HG02759 (cell line): ENCODE data around the gene SPTLC3.
A peak's percentile ranks its signal among the peaks of the same experiment; 100 is the strongest.

Experiments
- ATAC-seq: cut with Tn5 transposase; IDR thresholded peaks from one replicate; pipeline ENCODE4 v1.9.1; 2021; ENCODE audit warnings: mild to moderate bottlenecking, moderate library complexity; ENCODE audit not compliant: unreplicated experiment

The SPTLC3 gene

GRCh38 chr20:13089950-13090469, 81.2 kb downstream of the SPTLC3 start:
- no peak for ATAC-seq

- no peak for ATAC-seq
Observed at GRCh38 chr20:13092111-13092510, 83.3 kb downstream of the SPTLC3 start.

DNA sequence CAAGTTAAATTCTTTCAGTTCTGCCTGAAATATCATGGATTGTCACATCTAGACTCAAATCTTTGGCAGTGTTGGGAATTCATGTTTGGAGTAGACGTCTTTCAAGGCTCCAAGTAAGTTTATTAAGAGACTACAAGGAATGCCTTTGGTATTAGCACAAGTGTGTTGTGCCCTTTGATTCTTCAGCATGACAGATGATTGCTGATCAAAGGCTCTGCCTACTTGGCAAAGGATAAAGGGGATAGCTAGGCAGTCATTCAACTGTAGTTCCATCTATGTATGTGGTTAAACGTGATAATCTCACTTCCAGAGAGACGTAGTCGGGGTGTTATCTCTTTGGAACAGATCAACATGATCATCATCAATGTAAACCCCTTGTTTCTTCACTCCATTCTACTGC, 86.2 kb downstream of the SPTLC3 start:
- ATAC-seq, result no peak

GRCh38 chr20:13098720-13099355, 90.1 kb downstream of the SPTLC3 start:
- ATAC-seq, result no peak

DNA sequence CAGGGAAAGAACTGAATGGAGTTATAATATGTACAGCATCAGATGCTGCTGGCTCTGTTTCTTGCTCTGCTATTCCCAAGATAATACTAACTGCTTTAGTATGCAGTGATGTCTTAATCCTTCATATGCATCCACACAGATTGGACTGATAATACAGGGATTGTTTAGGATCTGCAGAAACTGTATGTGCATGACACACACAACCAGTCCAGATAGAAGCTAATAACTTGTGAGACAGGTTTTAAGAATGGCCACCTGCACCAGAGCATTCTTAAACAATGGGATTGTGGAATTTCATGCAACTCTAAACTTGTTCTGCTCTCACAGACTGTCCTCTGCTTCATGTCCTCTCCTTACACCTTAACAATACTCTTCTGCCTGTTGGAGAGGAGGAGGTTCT, 90.9 kb downstream of the SPTLC3 start:
- ATAC-seq, result no peak

DNA sequence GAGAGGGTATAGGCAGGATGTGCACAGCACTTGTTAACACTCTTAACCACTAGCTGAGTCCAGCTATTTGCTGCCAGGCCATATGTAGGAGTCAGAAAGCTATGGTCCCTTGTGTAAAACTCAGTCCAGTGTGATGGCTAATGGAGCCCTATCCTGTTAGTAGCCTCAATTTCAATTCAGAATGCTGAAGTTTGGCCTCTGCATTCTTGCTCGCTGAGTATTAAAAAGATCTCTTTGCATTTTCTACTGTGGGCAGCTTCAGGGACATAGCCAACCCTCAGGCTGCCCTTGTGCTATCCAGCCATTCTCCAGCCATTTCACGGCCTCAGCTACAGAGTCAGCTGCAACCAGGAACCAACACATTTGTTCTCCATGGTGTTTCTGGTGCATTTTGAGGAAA, 92.5 kb downstream of the SPTLC3 start:
- ATAC-seq, result no peak

- no peak for ATAC-seq
Observed at GRCh38 chr20:13101706-13102105, 92.9 kb downstream of the SPTLC3 start.

GRCh38 chr20:13102237-13102636, 93.5 kb downstream of the SPTLC3 start:
- ATAC-seq, result no peak

DNA sequence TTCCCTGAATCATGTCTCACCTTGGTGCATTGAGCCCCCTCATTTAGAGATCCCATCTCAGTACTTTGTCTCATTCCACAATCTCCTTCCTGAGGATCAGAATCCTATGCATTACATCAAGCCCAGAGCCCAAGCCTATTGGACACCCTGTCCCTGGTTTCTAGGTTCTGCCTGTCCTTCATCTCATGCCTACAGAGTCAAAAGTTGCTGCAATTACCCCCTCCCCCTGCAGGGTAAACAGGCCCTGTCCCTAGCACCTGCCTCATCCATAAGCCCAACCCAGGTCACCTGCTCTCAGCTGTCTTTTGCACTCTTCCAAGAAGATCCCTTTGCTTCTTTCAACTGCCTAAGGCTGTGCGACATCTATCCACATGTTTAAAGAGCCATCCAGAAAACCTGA, 93.9 kb downstream of the SPTLC3 start:
- ATAC-seq, result no peak

GRCh38 chr20:13105039-13105438, 96.3 kb downstream of the SPTLC3 start:
- no peak for ATAC-seq

GRCh38 chr20:13105864-13106457, 97.2 kb downstream of the SPTLC3 start:
- no peak for ATAC-seq

DNA sequence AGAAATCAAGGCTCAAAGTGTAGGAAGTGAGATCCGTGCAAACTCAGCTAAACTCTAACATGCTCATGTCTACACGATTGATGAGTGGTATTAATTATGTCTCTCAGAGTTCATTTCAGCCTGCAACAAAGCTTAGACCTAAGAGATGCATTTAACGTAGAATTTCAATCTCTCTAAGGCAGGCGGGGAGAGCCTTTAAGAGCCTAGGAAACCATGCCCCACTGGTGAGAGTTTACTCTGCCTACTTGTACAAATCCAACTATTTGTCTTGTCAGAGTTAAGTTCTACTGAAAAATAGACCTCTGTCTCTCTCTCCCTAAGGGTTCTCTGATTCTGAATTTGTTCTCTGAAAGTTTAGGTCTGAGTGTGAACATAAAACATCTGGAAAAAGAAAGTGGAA, 100.9 kb downstream of the SPTLC3 start:
- ATAC-seq, result no peak

- no peak for ATAC-seq
Observed at GRCh38 chr20:13110796-13111195, 102.0 kb downstream of the SPTLC3 start.

DNA sequence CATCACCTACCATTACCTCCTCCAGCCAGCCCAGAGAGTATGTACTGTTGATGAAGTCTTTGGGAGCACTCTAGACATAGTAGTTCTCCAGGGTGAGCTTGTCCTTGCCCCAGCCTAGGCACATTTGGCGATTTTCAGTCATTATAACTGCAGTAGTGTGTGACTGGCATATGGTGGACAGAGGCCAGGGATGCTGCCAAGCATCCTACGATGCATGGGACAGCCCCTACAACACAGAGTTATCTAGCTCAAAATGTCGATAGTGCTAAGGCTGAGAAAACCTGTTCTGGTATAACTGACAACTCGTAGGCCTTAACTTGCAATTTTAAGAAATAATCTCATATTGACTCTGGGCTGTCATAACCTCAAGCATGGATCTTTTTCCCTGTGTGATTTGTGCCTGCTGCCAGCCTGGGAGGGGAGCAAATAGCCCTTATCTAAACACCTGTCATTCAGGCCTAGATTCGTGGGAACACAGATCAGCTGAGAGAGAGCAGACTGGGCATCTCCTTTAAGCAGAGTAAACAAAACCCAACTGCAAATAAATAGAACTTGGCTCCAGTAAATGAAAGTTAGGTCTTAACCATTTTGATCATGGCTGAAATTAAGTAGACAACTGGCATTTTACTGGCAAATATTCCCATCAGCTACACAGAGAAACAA, 102.6 kb downstream of the SPTLC3 start:
- no peak for ATAC-seq

DNA sequence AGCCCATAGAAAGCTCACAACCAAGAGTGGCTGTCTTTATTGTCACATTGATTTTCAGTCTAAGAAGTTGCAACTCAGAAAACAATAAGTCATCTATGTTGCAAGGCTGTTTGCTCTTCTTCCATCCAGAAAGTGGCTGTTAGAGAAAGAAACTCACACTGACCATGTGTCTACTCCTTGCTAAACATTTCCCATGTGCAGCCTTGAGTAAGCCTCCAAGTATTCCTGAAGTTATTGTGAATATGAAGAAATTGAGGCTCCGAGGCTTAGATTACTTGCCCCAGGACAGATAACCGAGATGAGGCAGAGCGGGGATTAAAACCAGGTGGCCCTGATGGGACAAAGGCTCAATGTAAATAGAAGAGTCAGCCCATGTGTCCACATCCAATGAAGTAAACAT, 105.0 kb downstream of the SPTLC3 start:
- ATAC-seq, result no peak

- no peak for ATAC-seq
Observed at GRCh38 chr20:13117200-13117599, 108.4 kb downstream of the SPTLC3 start.

DNA sequence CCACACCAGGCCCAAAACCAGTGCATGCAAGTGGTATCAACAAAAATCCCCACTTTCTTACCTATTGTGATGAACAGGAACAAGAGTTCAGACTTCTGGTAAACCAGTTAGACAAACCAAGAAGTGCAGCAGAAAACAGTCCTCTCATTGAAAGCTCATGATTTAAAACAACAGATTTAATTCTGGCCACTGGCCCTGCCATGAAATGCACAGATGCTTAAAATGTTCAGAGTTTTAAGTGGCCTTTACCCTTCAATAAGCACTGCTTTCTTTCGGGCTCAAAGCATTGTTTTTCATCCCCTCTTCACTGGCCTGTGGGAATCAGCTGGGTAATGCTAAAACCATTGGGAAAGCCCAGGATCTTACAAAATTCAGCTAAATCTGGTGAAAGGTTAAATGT, 109.9 kb downstream of the SPTLC3 start:
- ATAC-seq, result no peak

DNA sequence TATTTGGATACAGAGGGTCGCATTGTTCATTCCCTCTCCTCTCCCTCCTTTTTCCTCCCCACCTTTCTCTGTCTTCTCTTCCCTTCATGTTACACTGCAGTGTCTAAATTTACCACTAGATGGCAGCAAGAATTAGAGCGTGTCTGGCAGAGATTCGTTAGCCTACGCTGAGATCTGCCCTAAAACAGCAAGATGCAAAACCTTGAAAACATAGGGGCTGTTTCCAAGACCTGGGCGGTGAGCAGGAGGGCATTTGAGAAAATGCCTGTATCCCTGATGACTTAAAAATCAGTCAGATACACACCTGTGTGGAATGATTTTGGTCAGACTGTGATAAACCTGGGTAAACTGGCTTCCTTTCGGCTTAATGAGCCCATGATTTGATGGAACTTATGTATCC, 110.8 kb downstream of the SPTLC3 start:
- peak; percentile 56 for ATAC-seq

DNA sequence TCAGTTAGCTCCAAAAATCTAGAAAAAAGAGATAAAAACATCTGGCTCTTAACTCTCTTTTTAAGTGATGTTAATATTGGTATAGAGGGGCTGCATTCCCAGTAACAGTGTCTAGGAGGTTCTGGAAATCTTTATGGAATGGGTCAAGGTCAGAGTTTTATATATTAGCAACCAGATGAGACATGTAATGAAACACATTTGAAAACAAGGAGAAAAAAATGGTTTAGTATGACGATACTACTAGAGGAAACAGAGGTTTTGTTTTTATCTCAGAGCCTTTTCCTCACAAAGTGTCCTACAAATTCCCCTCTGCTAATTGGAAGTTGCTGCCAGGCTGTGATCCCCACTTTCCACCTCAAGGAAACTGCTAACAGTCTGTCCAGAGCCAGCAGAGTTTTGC, 111.7 kb downstream of the SPTLC3 start:
- ATAC-seq, result no peak

GRCh38 chr20:13121840-13122515, 113.2 kb downstream of the SPTLC3 start:
- ATAC-seq, result peak; percentile 82

DNA sequence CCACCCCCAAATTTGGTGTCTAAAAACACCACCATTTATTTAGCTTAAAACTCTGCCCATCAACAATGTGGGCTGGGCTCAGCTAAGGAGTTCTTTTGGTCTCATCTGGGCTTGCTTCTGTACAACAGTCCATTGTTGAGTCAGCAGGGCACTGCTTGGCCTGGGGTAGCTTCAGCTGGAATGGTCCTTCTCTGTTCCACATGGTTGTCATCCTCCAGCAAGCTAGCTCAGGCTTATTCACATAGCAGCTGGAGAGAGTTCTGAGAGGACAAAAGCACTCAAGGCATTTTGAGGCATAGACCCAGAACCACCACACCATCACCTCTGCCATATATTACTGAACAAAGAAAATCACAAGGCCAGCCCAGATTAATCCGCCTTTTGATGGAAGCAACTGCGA, 116.7 kb downstream of the SPTLC3 start:
- no peak for ATAC-seq

GRCh38 chr20:13128173-13128572, 119.4 kb downstream of the SPTLC3 start:
- no peak for ATAC-seq
